AG10803 (cell line): Measurements from ENCODE around the gene MTA1.

Experiments
- DNase-seq: peaks from one replicate; pipeline ENCODE4 v3.0.0; 2010; ENCODE audit warnings: low read depth
- H3K4me3 ChIP-seq: 2 replicates; pipeline ENCODE4 v1.5.1; 2011; ENCODE audit warnings: mild to moderate bottlenecking, low read length, control low read depth
- TF ChIP-seq, protein P1 (sequence below): conservative IDR thresholded peaks from 2 replicates; pipeline ENCODE4 v1.5.1; 2011; ENCODE audit warnings: mild to moderate bottlenecking, low read length, control low read depth, inconsistent platforms

Gene MTA1

DNA sequence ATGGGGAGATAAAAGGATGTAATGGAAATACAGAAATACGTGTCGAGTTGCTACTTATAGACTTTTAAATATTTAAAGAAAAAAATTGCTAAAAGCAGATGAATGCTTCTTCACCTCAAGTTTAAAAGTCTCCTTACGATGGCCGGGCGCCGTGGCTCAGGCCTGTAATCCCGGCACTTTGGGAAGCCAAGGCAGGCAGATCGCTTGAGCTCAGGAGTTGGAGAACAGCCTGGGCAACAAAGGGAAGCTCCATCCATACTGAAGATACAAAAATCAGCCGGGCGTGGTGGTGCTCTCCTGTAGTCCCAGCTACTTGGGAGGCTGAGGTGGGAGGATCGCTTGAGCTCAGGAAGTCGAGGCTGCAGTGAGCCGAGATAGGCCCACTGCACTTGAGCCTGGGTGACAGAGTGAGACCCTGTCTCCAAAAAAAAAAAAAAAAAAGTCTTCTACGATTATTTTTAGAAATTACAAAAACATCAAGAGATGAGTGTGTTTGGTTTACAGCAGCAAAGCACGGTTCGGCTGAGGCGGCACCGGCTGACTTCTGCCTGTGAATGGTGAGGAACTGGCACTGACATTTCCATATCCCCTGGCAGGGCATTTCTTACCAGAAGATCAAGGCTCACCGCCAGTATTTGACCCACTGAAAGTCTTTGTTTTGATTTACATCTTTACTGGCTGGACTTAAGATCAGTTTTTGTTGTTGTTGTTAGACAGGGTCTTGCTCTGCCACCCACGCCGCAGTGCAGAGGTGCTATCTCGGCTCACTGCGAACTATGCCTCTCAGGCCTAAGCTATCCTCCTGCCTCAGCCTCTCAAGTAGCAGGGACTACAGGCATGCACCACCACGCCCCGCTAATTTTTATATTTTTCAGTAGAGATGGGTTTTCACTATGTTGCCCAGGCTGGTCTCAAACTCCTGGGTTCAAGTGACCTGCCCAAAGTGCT lies 3.9 kb upstream of the MTA1 start:
- H3K4me3 ChIP-seq: peak overlapping the region; percentile 45
- TF ChIP-seq, protein P1, sequence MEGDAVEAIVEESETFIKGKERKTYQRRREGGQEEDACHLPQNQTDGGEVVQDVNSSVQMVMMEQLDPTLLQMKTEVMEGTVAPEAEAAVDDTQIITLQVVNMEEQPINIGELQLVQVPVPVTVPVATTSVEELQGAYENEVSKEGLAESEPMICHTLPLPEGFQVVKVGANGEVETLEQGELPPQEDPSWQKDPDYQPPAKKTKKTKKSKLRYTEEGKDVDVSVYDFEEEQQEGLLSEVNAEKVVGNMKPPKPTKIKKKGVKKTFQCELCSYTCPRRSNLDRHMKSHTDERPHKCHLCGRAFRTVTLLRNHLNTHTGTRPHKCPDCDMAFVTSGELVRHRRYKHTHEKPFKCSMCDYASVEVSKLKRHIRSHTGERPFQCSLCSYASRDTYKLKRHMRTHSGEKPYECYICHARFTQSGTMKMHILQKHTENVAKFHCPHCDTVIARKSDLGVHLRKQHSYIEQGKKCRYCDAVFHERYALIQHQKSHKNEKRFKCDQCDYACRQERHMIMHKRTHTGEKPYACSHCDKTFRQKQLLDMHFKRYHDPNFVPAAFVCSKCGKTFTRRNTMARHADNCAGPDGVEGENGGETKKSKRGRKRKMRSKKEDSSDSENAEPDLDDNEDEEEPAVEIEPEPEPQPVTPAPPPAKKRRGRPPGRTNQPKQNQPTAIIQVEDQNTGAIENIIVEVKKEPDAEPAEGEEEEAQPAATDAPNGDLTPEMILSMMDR: no peak
- no peak for DNase-seq

- DNase-seq: no peak
- TF ChIP-seq, protein P1: no peak
- H3K4me3 ChIP-seq: no peak overlapping the region
Measured at GRCh38 chr14:105416671-105417070, 3.0 kb upstream of the MTA1 start.

DNA sequence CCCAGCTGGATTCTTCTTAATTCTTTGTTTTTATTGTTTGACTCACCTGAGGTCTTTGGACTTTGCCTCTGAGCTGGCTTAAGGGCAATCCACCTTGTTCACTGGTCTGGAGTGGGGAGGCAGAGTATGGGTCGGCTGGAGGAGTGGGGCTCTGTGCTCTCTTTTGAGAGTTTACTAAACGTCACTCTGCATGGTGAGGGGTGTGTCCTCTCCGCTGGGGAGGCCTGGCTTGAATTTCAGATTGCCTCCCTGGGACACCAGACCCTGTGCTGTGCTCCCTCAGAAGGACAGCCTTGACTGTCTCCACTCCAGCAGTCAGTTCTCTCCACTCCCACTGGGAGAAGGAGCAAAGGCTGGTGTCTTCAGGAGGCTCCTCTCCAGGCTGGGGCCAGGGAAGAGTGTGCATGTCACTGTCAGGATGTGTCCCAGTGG lies 1.9 kb upstream of the MTA1 start:
- no peak for DNase-seq
- H3K4me3 ChIP-seq: no peak overlapping the region
- TF ChIP-seq, protein P1: no peak

DNA sequence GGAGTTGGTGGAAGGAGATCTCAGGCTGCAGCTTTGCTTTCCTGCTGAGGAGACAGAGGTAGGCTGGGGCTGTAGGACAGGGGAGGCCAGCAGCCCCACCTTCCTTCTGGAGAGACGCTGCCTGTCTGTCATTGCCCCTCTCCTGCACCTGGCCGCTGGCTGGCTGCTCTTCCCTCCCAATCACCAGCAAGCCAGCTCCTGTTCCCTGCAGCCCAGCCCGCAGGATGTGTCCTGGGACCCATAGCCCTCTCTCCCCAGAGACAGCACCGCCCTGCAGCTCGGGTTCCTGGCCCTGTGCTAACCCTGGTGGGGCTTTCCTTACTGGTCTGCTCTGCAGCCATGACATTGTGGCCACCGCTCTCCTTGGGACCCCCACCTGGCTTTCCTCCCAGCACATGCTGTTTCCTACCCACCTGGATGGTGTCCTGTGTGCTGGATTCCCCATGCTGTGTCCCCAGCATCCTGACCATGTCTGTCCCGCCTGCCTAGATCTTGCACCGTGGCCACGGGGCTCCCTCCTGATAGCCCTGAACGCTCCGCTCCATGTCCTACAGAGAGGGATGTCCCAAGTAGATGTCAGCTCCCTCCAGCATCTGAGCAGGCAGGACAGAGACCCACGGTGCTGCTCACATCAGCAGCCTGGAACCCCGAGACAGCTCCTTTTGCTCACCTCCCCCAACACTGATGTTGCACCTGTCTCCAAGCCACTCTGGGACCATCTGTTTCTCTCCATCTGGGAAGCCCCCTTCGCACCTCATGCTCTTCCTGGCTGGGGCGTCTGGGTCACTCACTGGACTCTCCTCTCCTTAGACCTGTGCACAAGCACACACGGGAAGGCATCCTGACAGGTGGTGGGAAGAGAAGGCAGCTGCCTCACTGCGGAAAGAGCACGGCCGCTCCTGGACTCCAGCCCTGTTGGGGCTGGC lies 1.1 kb upstream of the MTA1 start:
- DNase-seq: no peak
- peak overlapping the region; percentile 79 for H3K4me3 ChIP-seq

DNA sequence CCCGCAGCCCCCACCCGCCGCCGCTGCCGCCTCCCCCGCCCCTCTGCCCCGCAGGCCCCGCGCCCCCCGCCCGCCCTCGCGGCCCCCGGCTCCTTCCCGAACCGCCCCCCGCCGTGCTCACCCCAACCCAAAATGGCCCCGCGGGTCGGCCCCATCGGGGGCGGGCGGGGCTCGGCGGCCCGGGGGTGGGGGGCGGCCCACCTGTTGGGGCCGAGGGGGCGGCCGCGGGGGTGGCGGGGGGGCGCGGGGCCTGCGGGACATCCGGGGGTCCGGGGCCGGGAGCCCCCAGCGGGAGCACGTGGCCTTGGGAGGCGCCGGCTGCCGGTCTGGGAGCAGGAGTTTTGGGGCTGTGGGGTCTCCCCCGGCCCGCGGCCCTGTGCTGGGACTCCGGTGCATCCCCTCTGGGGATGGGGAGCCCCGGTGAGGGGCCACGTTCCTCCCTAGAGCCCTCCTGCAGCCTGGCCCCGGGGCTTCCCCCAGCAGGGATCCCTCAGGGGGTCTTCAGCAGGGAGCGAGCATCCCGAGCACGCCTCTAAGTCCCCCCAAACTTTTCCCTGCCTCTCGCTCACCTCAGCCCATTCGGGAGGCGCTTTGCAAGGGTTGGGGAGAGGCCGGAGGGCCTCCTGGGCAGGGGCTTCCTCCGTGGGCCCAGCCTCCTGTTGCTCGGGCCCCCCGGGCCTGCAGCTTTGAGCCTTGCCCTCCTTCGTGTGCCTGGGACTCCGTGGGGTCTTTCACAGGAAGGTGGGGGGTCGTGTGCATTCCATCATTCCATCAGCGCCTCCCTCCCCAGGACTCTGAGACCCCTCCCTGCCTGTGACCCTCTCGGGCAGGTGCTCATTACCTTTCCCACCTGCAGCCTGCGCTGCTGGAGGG lies 710 bp downstream of the MTA1 start:
- peak overlapping the region; percentile 80 for H3K4me3 ChIP-seq
- TF ChIP-seq, protein P1: no peak
- no peak for DNase-seq

More for the DNA sequence above, 1.1 kb upstream of the MTA1 start:
- TF ChIP-seq, protein P1: no peak

- TF ChIP-seq, protein P1: no peak
- DNase-seq: no peak
- peak overlapping the region; percentile 80 for H3K4me3 ChIP-seq
Measured at GRCh38 chr14:105420974-105421674, 1.5 kb downstream of the MTA1 start.
